Mesendoderm (in vitro differentiated cells): ENCODE measurements around the gene RTL9.

ENCODE experiments used
- DNase-seq: peaks from one replicate; pipeline ENCODE4 v3.0.0; 2013
- H2AK5ac ChIP-seq: 2 replicates; pipeline ENCODE4 v1.6.1; 2013; ENCODE audit warnings: low read length, inconsistent platforms
- H2BK120ac ChIP-seq: 2 replicates; pipeline ENCODE4 v1.6.1; 2013; ENCODE audit warnings: low read depth, mild to moderate bottlenecking, low read length, moderate library complexity, mixed read lengths
- H2BK15ac ChIP-seq: replicated peaks from 2 replicates; pipeline ENCODE4 v1.6.1; 2013; ENCODE audit warnings: low read depth, mild to moderate bottlenecking, moderate library complexity
- H2BK5ac ChIP-seq: 2 replicates; pipeline ENCODE4 v1.6.1; 2013; ENCODE audit warnings: low read length, inconsistent platforms
- H3K18ac ChIP-seq: 2 replicates; pipeline ENCODE4 v1.6.1; 2013; ENCODE audit warnings: mild to moderate bottlenecking, low read length, mixed read lengths
- H3K23ac ChIP-seq: one replicate; pipeline ENCODE4 v1.6.1; 2013; ENCODE audit warnings: low read length
- H3K27ac ChIP-seq: 2 replicates; pipeline ENCODE4 v1.5.1; 2013; ENCODE audit warnings: low read depth, mild to moderate bottlenecking, inconsistent platforms, low read length, moderate library complexity
- H3K27me3 ChIP-seq: 2 replicates; pipeline ENCODE4 v1.6.1; 2013; ENCODE audit warnings: low read length, control low read depth, mild to moderate bottlenecking, inconsistent platforms; ENCODE audit not compliant: insufficient read depth, poor library complexity
- H3K36me3 ChIP-seq: 2 replicates; pipeline ENCODE4 v1.6.1; 2013; ENCODE audit warnings: low read length, inconsistent platforms; ENCODE audit not compliant: control insufficient read depth, insufficient read depth
- H3K4ac ChIP-seq: one replicate; pipeline ENCODE4 v1.6.1; 2013; ENCODE audit warnings: low read depth, mild to moderate bottlenecking, low read length, moderate library complexity
- H3K4me1 ChIP-seq: 2 replicates; pipeline ENCODE4 v1.6.1; 2013; ENCODE audit warnings: low read depth, low read length, inconsistent platforms; ENCODE audit not compliant: control insufficient read depth
- H3K4me2 ChIP-seq: 2 replicates; pipeline ENCODE4 v1.6.1; 2013; ENCODE audit warnings: low read length
- H3K4me3 ChIP-seq: 2 replicates; pipeline ENCODE4 v1.5.1; 2013; ENCODE audit warnings: mild to moderate bottlenecking, low read length
- H3K56ac ChIP-seq: one replicate; pipeline ENCODE4 v1.6.1; 2013; ENCODE audit warnings: low read length
- H3K79me1 ChIP-seq: 2 replicates; pipeline ENCODE4 v1.6.1; 2013; ENCODE audit warnings: low read length, inconsistent platforms
- H3K79me2 ChIP-seq: 2 replicates; pipeline ENCODE4 v1.6.1; 2013; ENCODE audit warnings: mild to moderate bottlenecking, low read length; ENCODE audit not compliant: control insufficient read depth, insufficient read depth
- H3K9ac ChIP-seq: 2 replicates; pipeline ENCODE4 v1.6.1; 2013; ENCODE audit warnings: low read length, inconsistent platforms
- H4K5ac ChIP-seq: one replicate; pipeline ENCODE4 v1.6.1; 2013; ENCODE audit warnings: low read length
- H4K8ac ChIP-seq: one replicate; pipeline ENCODE4 v1.6.1; 2013; ENCODE audit warnings: low read depth, mild to moderate bottlenecking, control low read depth, low read length, moderate library complexity
- WGBS: extraction: QIAGEN DNeasy Blood & Tissue Kit; methylation state at CpG from one replicate; pipeline ENCODE4 v1.1.7; 2013; ENCODE audit warnings: low lambda C conversion rate, missing lambda C conversion rate; ENCODE audit not compliant: insufficient coverage; ENCODE audit errors: extremely low coverage; 5-methylcytosine and 5-hydroxymethylcytosine counted together

Gene RTL9

GRCh38 chrX:110359273-110359672 is 625 bp downstream of the RTL9 start:
- Histone ChIP-seq H3K36me3 (no peaks in the 10 kb centered on the region), H4K8ac (no peak overlapping the region), H3K18ac (no peak overlapping the region), H3K4me3 (no peak overlapping the region), H3K27ac (no peak overlapping the region), H2BK120ac (no peak overlapping the region), H2BK5ac (no peak overlapping the region), H3K9ac (no peak overlapping the region), H2BK15ac (no peak overlapping the region), H2AK5ac (no peak overlapping the region), H3K79me1 (no peaks in the 10 kb centered on the region), H3K4me1 (no peaks in the 10 kb centered on the region), H3K56ac (no peak overlapping the region), H3K4ac (no peak overlapping the region), H3K4me2 (no peak overlapping the region), H3K79me2 (no peaks in the 10 kb centered on the region), H4K5ac (no peak overlapping the region), H3K27me3 (no peaks in the 10 kb centered on the region), H3K23ac (no peak overlapping the region)
- WGBS: no CpG with 5 or more reads among the region's 1 CpG
- DNase-seq: no peak

GRCh38 chrX:110363244-110363643 is 4.6 kb downstream of the RTL9 start:
- Histone ChIP-seq H3K4me3 (no peak overlapping the region), H3K18ac (no peak overlapping the region), H2BK5ac (no peak overlapping the region), H3K56ac (no peak overlapping the region), H3K27me3 (no peaks in the 10 kb centered on the region), H3K4me2 (no peak overlapping the region), H4K8ac (no peak overlapping the region), H3K79me1 (no peaks in the 10 kb centered on the region), H3K4ac (no peak overlapping the region), H2AK5ac (no peak overlapping the region), H2BK120ac (no peak overlapping the region), H2BK15ac (no peak overlapping the region), H3K36me3 (no peaks in the 10 kb centered on the region), H3K23ac (no peak overlapping the region), H3K9ac (no peak overlapping the region), H4K5ac (no peak overlapping the region), H3K79me2 (no peaks in the 10 kb centered on the region), H3K4me1 (no peaks in the 10 kb centered on the region), H3K27ac (no peak overlapping the region)
- DNase-seq: no peak
- no CpG with 5 or more reads among the region's 1 CpG for WGBS

GRCh38 chrX:110373310-110373709 is 14.7 kb downstream of the RTL9 start:
- no peaks in the 10 kb centered on the region for H3K27me3 ChIP-seq
- no peak overlapping the region for H4K5ac ChIP-seq
- no peaks in the 10 kb centered on the region for H3K79me1 ChIP-seq
- no peak overlapping the region for H3K4ac ChIP-seq
- H2BK120ac ChIP-seq: no peak overlapping the region
- no CpG with 5 or more reads among the region's 2 CpGs for WGBS
- no peaks in the 10 kb centered on the region for H3K79me2 ChIP-seq
- H2BK5ac ChIP-seq: no peak overlapping the region
- no peak overlapping the region for H3K18ac ChIP-seq
- H3K36me3 ChIP-seq: no peaks in the 10 kb centered on the region
- no peak overlapping the region for H3K23ac ChIP-seq
- H3K9ac ChIP-seq: no peak overlapping the region
- H3K4me2 ChIP-seq: no peak overlapping the region
- H3K4me1 ChIP-seq: no peaks in the 10 kb centered on the region
- DNase-seq: no peak
- no peak overlapping the region for H2AK5ac ChIP-seq
- H3K56ac ChIP-seq: no peak overlapping the region
- H4K8ac ChIP-seq: no peak overlapping the region
- H2BK15ac ChIP-seq: no peak overlapping the region
- no peak overlapping the region for H3K27ac ChIP-seq
- H3K4me3 ChIP-seq: no peak overlapping the region

GRCh38 chrX:110374559-110374958 is 15.9 kb downstream of the RTL9 start:
- WGBS: no CpG with 5 or more reads among the region's 1 CpG
- Histone ChIP-seq H2BK5ac (no peak overlapping the region), H3K79me1 (no peaks in the 10 kb centered on the region), H3K79me2 (no peaks in the 10 kb centered on the region), H3K4me2 (no peak overlapping the region), H3K4me1 (no peaks in the 10 kb centered on the region), H3K27ac (no peak overlapping the region), H3K56ac (no peak overlapping the region), H2AK5ac (no peak overlapping the region), H3K36me3 (no peaks in the 10 kb centered on the region), H3K4me3 (no peak overlapping the region), H2BK120ac (no peak overlapping the region), H3K9ac (no peak overlapping the region), H3K27me3 (no peaks in the 10 kb centered on the region), H3K23ac (no peak overlapping the region), H4K5ac (no peak overlapping the region), H4K8ac (no peak overlapping the region), H3K4ac (no peak overlapping the region), H3K18ac (no peak overlapping the region), H2BK15ac (no peak overlapping the region)
- no peak for DNase-seq

GRCh38 chrX:110381216-110381615 is 22.6 kb downstream of the RTL9 start:
- Histone ChIP-seq H3K4me1 (no peaks in the 10 kb centered on the region), H3K9ac (no peak overlapping the region), H3K4me3 (no peak overlapping the region), H3K4me2 (no peak overlapping the region), H3K79me2 (no peaks in the 10 kb centered on the region), H2AK5ac (no peak overlapping the region), H3K56ac (no peak overlapping the region), H2BK5ac (no peak overlapping the region), H2BK120ac (no peak overlapping the region), H3K79me1 (no peaks in the 10 kb centered on the region), H3K23ac (no peak overlapping the region), H3K27me3 (no peaks in the 10 kb centered on the region), H3K4ac (no peak overlapping the region), H3K36me3 (no peaks in the 10 kb centered on the region), H2BK15ac (no peak overlapping the region), H4K5ac (no peak overlapping the region), H3K18ac (no peak overlapping the region), H3K27ac (no peak overlapping the region), H4K8ac (no peak overlapping the region)
- no CpG with 5 or more reads among the region's 2 CpGs for WGBS
- no peak for DNase-seq

- H2AK5ac ChIP-seq: no peak overlapping the region
- no peak overlapping the region for H3K23ac ChIP-seq
- no peak for DNase-seq
- no peak overlapping the region for H4K5ac ChIP-seq
- H2BK15ac ChIP-seq: no peak overlapping the region
- no peaks in the 10 kb centered on the region for H3K27me3 ChIP-seq
- WGBS: no CpG with 5 or more reads among the region's 2 CpGs
- no peaks in the 10 kb centered on the region for H3K79me1 ChIP-seq
- H3K56ac ChIP-seq: no peak overlapping the region
- no peak overlapping the region for H3K4ac ChIP-seq
- H3K4me1 ChIP-seq: no peaks in the 10 kb centered on the region
- H4K8ac ChIP-seq: no peak overlapping the region
- H3K4me2 ChIP-seq: no peak overlapping the region
- no peak overlapping the region for H3K9ac ChIP-seq
- no peaks in the 10 kb centered on the region for H3K36me3 ChIP-seq
- H2BK120ac ChIP-seq: no peak overlapping the region
- no peak overlapping the region for H3K27ac ChIP-seq
- no peak overlapping the region for H2BK5ac ChIP-seq
- H3K4me3 ChIP-seq: no peak overlapping the region
- no peaks in the 10 kb centered on the region for H3K79me2 ChIP-seq
- H3K18ac ChIP-seq: no peak overlapping the region
These were observed 24.8 kb downstream of the RTL9 start for GRCh38 chrX:110383414-110383813.
